ENCODE measurements around the gene APP.

- TF ChIP-seq CTCF (IDR thresholded peaks at IDR 0.05) = no peak
- TF ChIP-seq ZFX (IDR thresholded peaks at IDR 0.05; ENCODE audit: borderline replicate concordance) = no peak
These were observed 312.2 kb downstream of the APP start for GRCh38 chr21:25858325-25858724.

All from 22Rv1 (cell line).